KMS-11 (cell line): ENCODE data around the gene CAPRIN2.

Experiments used
- H2AFZ ChIP-seq: fragments of 200-600 bp; sonication (generic); 2 replicates; pipeline ENCODE4 v1.6.1; 2016; ENCODE audit warnings: antibody characterized with exemption, mixed run types, low read depth
- H3K27ac ChIP-seq: fragments of 200-600 bp; sonication (generic); 2 replicates; pipeline ENCODE4 v1.6.1; 2016; ENCODE audit warnings: mild to moderate bottlenecking, mixed run types
- H3K27me3 ChIP-seq: fragments of 200-600 bp; sonication (generic); 2 replicates; pipeline ENCODE4 v1.6.1; 2017; ENCODE audit warnings: mild to moderate bottlenecking, low read depth, mixed run types, moderate library complexity; ENCODE audit not compliant: insufficient read depth
- H3K36me3 ChIP-seq: fragments of 200-600 bp; sonication (generic); 2 replicates; pipeline ENCODE4 v1.6.1; 2017; ENCODE audit warnings: mild to moderate bottlenecking, mixed run types; ENCODE audit not compliant: insufficient read depth
- H3K4me1 ChIP-seq: fragments of 200-600 bp; sonication (generic); 2 replicates; pipeline ENCODE4 v1.6.1; 2016; ENCODE audit warnings: mild to moderate bottlenecking, low read depth, mixed run types; ENCODE audit not compliant: poor library complexity, severe bottlenecking
- H3K4me2 ChIP-seq: fragments of 200-600 bp; sonication (generic); 2 replicates; pipeline ENCODE4 v1.7.0; 2016; ENCODE audit warnings: mild to moderate bottlenecking, mixed run types
- H3K4me3 ChIP-seq: fragments of 200-600 bp; sonication (generic); IDR thresholded peaks from 2 replicates; pipeline ENCODE4 v1.6.1; 2017; ENCODE audit warnings: low read depth, low read length, mixed read lengths; ENCODE audit not compliant: insufficient read depth
- H3K79me2 ChIP-seq: fragments of 200-600 bp; sonication (generic); 2 replicates; pipeline ENCODE4 v1.6.1; 2016; ENCODE audit warnings: low read depth, mixed run types; ENCODE audit not compliant: insufficient read depth
- H3K9ac ChIP-seq: fragments of 200-600 bp; sonication (generic); 2 replicates; pipeline ENCODE4 v1.6.1; 2016; ENCODE audit warnings: mild to moderate bottlenecking, mixed run types
- H4K20me1 ChIP-seq: fragments of 200-600 bp; sonication (generic); 2 replicates; pipeline ENCODE4 v1.6.1; 2016; ENCODE audit warnings: mild to moderate bottlenecking, mixed run types; ENCODE audit not compliant: insufficient read depth
- CTCF ChIP-seq: fragments of 200-600 bp; sonication (generic); conservative IDR thresholded peaks from 2 replicates; pipeline ENCODE4 v1.6.1; 2017; ENCODE audit warnings: low read depth, mild to moderate bottlenecking, antibody characterized with exemption, low read length, moderate library complexity, mixed read lengths

CAPRIN2 gene

GRCh38 chr12:30746190-30746589, 8.6 kb downstream of the CAPRIN2 start:
- Histone ChIP-seq H3K27ac (no peak overlapping the region), H2AFZ (no peak overlapping the region), H3K9ac (no peak overlapping the region), H3K4me2 (no peak overlapping the region), H3K36me3 (no peaks in the 10 kb centered on the region), H4K20me1 (no peaks in the 10 kb centered on the region), H3K4me3 (no peak overlapping the region), H3K27me3 (no peaks in the 10 kb centered on the region), H3K79me2 (no peaks in the 10 kb centered on the region), H3K4me1 (no peaks in the 10 kb centered on the region)
- TF ChIP-seq CTCF, result no peak

- H3K4me2 ChIP-seq, result no peak overlapping the region
- no peak overlapping the region for H3K4me3 ChIP-seq
- no peaks in the 10 kb centered on the region for H4K20me1 ChIP-seq
- no peaks in the 10 kb centered on the region for H3K36me3 ChIP-seq
- H3K27ac ChIP-seq, result no peak overlapping the region
- H3K9ac ChIP-seq, result no peak overlapping the region
- no peaks in the 10 kb centered on the region for H3K4me1 ChIP-seq
- TF ChIP-seq CTCF, result no peak
- no peaks in the 10 kb centered on the region for H3K79me2 ChIP-seq
- no peaks in the 10 kb centered on the region for H3K27me3 ChIP-seq
- H2AFZ ChIP-seq, result no peak overlapping the region
Measured at GRCh38 chr12:30744321-30744720, 10.4 kb downstream of the CAPRIN2 start.

- Histone ChIP-seq H3K27ac (no peak overlapping the region), H3K4me3 (no peak overlapping the region), H3K9ac (no peak overlapping the region), H4K20me1 (no peaks in the 10 kb centered on the region), H3K79me2 (no peaks in the 10 kb centered on the region), H2AFZ (no peak overlapping the region), H3K27me3 (no peaks in the 10 kb centered on the region), H3K4me1 (no peaks in the 10 kb centered on the region), H3K4me2 (no peak overlapping the region), H3K36me3 (no peaks in the 10 kb centered on the region)
- no peak for TF ChIP-seq CTCF
Measured at GRCh38 chr12:30740274-30740673, 14.5 kb downstream of the CAPRIN2 start.

- Histone ChIP-seq H3K4me1 (no peaks in the 10 kb centered on the region), H3K79me2 (no peaks in the 10 kb centered on the region), H3K9ac (no peak overlapping the region), H3K27ac (no peak overlapping the region), H4K20me1 (no peaks in the 10 kb centered on the region), H3K36me3 (no peaks in the 10 kb centered on the region), H3K27me3 (no peaks in the 10 kb centered on the region), H3K4me3 (no peak overlapping the region), H3K4me2 (no peak overlapping the region), H2AFZ (no peak overlapping the region)
- TF ChIP-seq CTCF, result no peak
Measured at GRCh38 chr12:30739020-30739419, 15.7 kb downstream of the CAPRIN2 start.
